HS-5 (cell line): ENCODE data around the gene CTRB2.
"Not testable (repeated sequence)": the region's sequence is repeated elsewhere in the genome, so short reads cannot be mapped to it uniquely, and the experiment has no call there.

ENCODE experiments used
- DNase-seq: peaks from one replicate; pipeline ENCODE4 v3.0.0-alpha.2; 2012; ENCODE audit warnings: low read depth

CTRB2 gene

GRCh38 chr16:75226550-75227360, 19.8 kb upstream of the CTRB2 start:
- no peak for DNase-seq

- no peak for DNase-seq
These were observed 18.9 kb upstream of the CTRB2 start for GRCh38 chr16:75225678-75226515.

GRCh38 chr16:75225092-75225491, 18.1 kb upstream of the CTRB2 start:
- DNase-seq: no peak

GRCh38 chr16:75224306-75225082, 17.5 kb upstream of the CTRB2 start:
- DNase-seq: no peak

- not testable (repeated sequence) for DNase-seq
These were observed 16.2 kb upstream of the CTRB2 start for GRCh38 chr16:75223129-75223528.

GRCh38 chr16:75222271-75222783, 15.4 kb upstream of the CTRB2 start:
- no peak for DNase-seq

GRCh38 chr16:75219838-75220237, 12.9 kb upstream of the CTRB2 start:
- no peak for DNase-seq

GRCh38 chr16:75219088-75219487, 12.1 kb upstream of the CTRB2 start:
- no peak for DNase-seq

- DNase-seq: no peak
These were observed 11.5 kb upstream of the CTRB2 start, which contains the start of gene CTRB1 for GRCh38 chr16:75218256-75219076. Gene CTRB1, plus strand, starts transcription at chr16:75218988. Its CDS starts 20 bp downstream, at chr16:75219008.

- no peak for DNase-seq
These were observed 10.5 kb upstream of the CTRB2 start for GRCh38 chr16:75217389-75217851.

- DNase-seq: no peak
These were observed 9.6 kb upstream of the CTRB2 start for GRCh38 chr16:75216576-75216975.

GRCh38 chr16:75216127-75216526, 9.2 kb upstream of the CTRB2 start:
- DNase-seq: no peak

- DNase-seq: not testable (repeated sequence)
These were observed 4.3 kb upstream of the CTRB2 start for GRCh38 chr16:75211286-75211685.

GRCh38 chr16:75209944-75210343, 3.0 kb upstream of the CTRB2 start:
- DNase-seq: no peak

- DNase-seq: not testable (repeated sequence)
These were observed 2.6 kb upstream of the CTRB2 start for GRCh38 chr16:75209514-75209913.

- DNase-seq: no peak
These were observed 2.0 kb upstream of the CTRB2 start for GRCh38 chr16:75208861-75209505.

GRCh38 chr16:75208242-75208825, 1.4 kb upstream of the CTRB2 start:
- no peak for DNase-seq

- DNase-seq: no peak
These were observed 870 bp upstream of the CTRB2 start for GRCh38 chr16:75207831-75208230.

GRCh38 chr16:75205961-75206748, 806 bp downstream of the CTRB2 start:
- not testable (repeated sequence) for DNase-seq
